Aorta (tissue), 5 donors: ENCODE data around the gene ADAMTS17. TPM values are rescaled to one million over a fixed set of nuclear protein-coding genes. Genes with fewer than 3 reads are reported as not detected.
A peak's percentile ranks its signal among the peaks of the same experiment; 100 is the strongest.

ENCODE experiments used
- ATAC-seq: fragments of 200-7000 bp; cut with Tn5 transposase; one replicate; pipeline ENCODE4 v1.9.1; 2022; ENCODE audit warnings: moderate library complexity; ENCODE audit not compliant: low FRiP score
- DNase-seq, 2 donors: peaks; one replicate each; pipeline ENCODE4 v3.0.0-alpha.2; 2020
- H3K27ac ChIP-seq, 2 donors: one replicate each; pipeline ENCODE4 v1.5.1; 2013; ENCODE audit warnings: low read length in 2 of 2, mild to moderate bottlenecking in 2 of 2, moderate library complexity in 2 of 2, control low read depth in 1 of 2, inconsistent platforms in 1 of 2, low read depth in 1 of 2
- H3K27me3 ChIP-seq, 2 donors: one replicate each; pipeline ENCODE4 v1.6.1; 2013; ENCODE audit warnings: control low read depth in 1 of 2, low read length in 1 of 2, mild to moderate bottlenecking in 1 of 2, moderate library complexity in 1 of 2; ENCODE audit not compliant: insufficient read depth in 2 of 2, control insufficient read depth in 1 of 2
- H3K36me3 ChIP-seq, 2 donors: one replicate each; pipeline ENCODE4 v1.6.1; 2013; ENCODE audit warnings: control low read depth in 1 of 2, low read length in 1 of 2, mild to moderate bottlenecking in 1 of 2; ENCODE audit not compliant: insufficient read depth in 2 of 2, control insufficient read depth in 1 of 2
- H3K4me1 ChIP-seq, 2 donors: one replicate each; pipeline ENCODE4 v1.6.1; 2013; ENCODE audit warnings: low read length in 2 of 2, control low read depth in 1 of 2, mild to moderate bottlenecking in 1 of 2, moderate library complexity in 1 of 2; ENCODE audit not compliant: insufficient read depth in 2 of 2, control insufficient read depth in 1 of 2
- H3K4me3 ChIP-seq, 2 donors: one replicate each; pipeline ENCODE4 v1.5.1; 2013; ENCODE audit warnings: low read length in 2 of 2, control low read depth in 1 of 2, mild to moderate bottlenecking in 1 of 2
- H3K9me3 ChIP-seq: one replicate; pipeline ENCODE4 v1.6.1; 2013; ENCODE audit warnings: mild to moderate bottlenecking, low read length; ENCODE audit not compliant: control insufficient read depth
- WGBS, 2 donors: extraction: QIAGEN DNeasy Blood & Tissue Kit; methylation state at CpG; one replicate each; pipeline ENCODE4 v1.1.7; 2013; 5-methylcytosine and 5-hydroxymethylcytosine counted together
- intact Hi-C, 2 donors: fragments of 100-400 bp; cut with DNase I; formaldehyde crosslinking; loops; one replicate each; pipeline versions ENCODE4 v1.14.2 to v1.15.0; 2022
- polyA plus RNA-seq, 2 donors: library from polyadenylated mRNA; stranded (reverse); fragments of 200-250 nt; gene quantifications; one replicate each; pipeline ENCODE4 v1.2.3, GENCODE V29; 2013
- total RNA-seq, 2 donors: library from RNA; stranded (reverse); fragmentation: NEBNext Ultra II Directional; extraction: Animal tissue kit (Norgen Biotek cat#: 25700); gene quantifications; one replicate each; pipeline ENCODE4 v1.2.1, GENCODE V29; 2021
- donor health status: healthy with polysubstance abuse.
- donor health status: Bipolar disorder and iron deficiency.
- donor health status: DM: no; HTN: no; CAD: no.
- donor health status: DM: no; HTN: no; CAD: no.
- donor health status: DM: yes; HTN: yes; CAD: no.

The ADAMTS17 gene
- total and polyA plus RNA-seq, 4 donors, result 0.41 to 4.2 (median 1.8) TPM; not detected in 1

DNA sequence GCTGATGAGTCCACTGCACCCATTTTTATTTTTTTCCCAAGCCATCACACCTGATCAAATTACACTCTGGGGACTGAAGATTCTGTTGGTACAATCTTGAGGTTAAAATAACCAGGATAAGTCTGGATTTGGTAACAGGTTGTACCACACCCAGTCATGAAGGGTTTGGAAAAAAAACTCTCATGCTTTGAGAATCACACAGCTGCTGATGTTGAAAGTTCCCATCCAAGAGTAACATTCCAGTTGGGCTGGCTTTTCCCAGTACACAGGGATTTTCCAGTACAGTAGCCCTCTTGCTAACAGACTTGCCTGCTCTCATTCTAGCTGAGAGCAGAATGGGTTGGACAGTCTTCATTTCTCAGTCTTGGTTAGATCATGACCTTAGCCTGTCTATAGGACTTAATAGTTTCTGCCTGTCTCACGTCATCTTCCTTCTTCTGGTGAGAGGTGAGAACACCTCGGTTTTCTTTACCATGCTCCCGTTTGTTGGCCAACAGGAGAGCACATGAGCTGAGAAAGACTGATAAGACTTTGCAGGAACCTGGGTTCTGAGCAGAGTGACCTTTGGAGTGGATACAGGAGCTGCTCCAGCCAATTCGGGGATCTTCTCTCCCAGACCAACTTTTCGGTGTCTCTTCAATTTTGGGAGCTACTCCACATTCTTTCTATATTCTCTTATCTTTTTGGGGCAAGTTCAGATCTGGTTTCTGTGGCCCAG lies 308.5 kb downstream of the ADAMTS17 start:
- Histone ChIP-seq H3K27me3 (no peaks in the 10 kb centered on the region), H3K36me3 (no peaks in the 10 kb centered on the region), H3K4me1 (peaks cover 0 to 5% of the 10 kb centered on the region in 2 donors), H3K27ac (peak overlapping the region; percentile 9 to 76), H3K4me3 (no peak overlapping the region), H3K9me3 (no peaks in the 10 kb centered on the region)
- 36 to 50% methylated on average over 5 of the region's 5 CpGs for WGBS, 2 donors
- peak; percentile 62 for ATAC-seq
- no peak for DNase-seq
- intact Hi-C loops, result loop anchor here (1.0 to 5.0 kb wide), 2 partner anchors 79 to 81 kb away; no protein-coding TSS in a partner anchor

DNA sequence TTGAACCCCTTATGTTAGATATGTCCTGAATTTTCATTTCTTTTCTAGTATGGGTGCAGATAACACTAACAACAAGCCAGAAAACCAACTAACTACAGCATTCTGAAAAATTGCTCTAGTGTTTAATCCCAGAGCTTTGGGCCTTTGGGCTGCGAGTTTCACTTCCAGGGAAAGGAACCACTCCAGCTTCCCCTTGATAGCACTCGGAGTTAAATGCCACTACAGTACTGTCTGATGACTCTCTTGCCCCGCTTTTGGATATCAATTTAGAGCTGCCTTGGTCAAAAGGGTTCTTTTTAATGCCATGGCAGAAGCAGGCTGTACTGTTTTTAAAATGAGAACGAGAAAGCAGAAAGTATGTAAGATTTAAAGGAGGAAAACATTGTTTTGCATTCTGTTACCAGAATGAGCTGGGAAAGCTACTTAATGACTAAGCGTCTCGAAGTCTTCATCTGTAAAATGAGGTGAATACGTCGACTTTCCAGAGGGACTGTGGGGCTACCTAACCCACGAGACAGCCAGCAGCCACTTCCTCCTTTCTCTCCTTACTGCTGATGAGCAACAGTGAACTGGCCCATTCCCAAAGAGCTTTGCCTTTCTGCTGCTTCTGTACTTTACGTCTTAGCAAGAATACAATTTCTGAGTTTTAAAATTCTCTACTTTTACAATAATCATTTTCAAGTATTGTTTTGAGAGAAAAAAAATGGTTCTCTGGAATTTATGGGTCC lies 309.3 kb downstream of the ADAMTS17 start:
- Histone ChIP-seq H3K27me3 (no peaks in the 10 kb centered on the region), H3K9me3 (no peaks in the 10 kb centered on the region), H3K4me3 (no peak overlapping the region), H3K4me1 (peaks cover 0 to 5% of the 10 kb centered on the region in 2 donors), H3K36me3 (no peaks in the 10 kb centered on the region), H3K27ac (peak overlapping the region; percentile 9 to 88)
- ATAC-seq (no peak), DNase-seq (peak in 1 of 2 donors; percentile 60)
- 20 to 23% methylated on average over 10 of the region's 10 CpGs for WGBS, 2 donors
- intact Hi-C loops, result loop anchor here (1.0 to 5.0 kb wide), 2 partner anchors 80 to 82 kb away; no protein-coding TSS in a partner anchor

DNA sequence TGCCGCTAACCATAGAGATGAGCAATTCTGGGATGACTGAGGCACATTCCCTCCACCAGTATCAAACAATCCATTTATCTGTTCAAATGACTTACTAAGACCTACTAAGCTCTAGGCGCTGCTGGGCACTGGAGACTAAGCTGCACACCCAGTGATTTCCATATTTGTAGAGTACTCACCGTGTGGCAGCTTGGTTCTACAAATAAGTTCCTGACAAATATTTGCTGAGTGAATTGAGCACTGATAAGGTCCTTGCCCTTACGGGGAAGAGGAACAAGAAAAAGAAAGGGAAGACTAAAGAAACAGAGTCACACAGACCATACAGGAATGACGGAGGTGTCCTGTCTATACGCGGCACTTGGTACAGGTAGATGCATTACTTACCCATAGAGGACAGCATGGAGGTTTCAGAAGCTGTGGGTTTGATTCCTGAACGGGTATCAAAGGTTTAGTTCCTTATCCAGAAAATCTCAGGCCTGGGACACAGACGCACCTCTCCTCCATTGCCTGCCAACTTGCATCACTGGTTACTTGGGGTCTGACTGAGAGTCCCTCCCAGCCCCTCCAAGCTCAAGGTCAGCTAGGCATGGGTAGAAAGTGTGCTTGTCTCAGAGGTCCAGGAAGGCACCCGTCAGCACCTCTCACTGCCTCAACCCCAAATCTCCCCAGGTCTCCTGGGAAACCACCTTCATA lies 310.0 kb downstream of the ADAMTS17 start:
- Histone ChIP-seq H3K4me3 (no peak overlapping the region), H3K4me1 (peaks cover 0 to 5% of the 10 kb centered on the region in 2 donors), H3K27ac (peak overlapping the region in 1 of 2 donors; percentile 30), H3K27me3 (no peaks in the 10 kb centered on the region), H3K9me3 (no peaks in the 10 kb centered on the region), H3K36me3 (no peaks in the 10 kb centered on the region)
- intact Hi-C loops, result loop anchor here in 1 of 2 donors (5.0 kb wide), 1 partner anchor 80 kb away; no protein-coding TSS in a partner anchor
- DNase-seq (no peak), ATAC-seq (no peak)
- WGBS, 2 donors, result 87 to 95% methylated on average over 10 of the region's 10 CpGs

DNA sequence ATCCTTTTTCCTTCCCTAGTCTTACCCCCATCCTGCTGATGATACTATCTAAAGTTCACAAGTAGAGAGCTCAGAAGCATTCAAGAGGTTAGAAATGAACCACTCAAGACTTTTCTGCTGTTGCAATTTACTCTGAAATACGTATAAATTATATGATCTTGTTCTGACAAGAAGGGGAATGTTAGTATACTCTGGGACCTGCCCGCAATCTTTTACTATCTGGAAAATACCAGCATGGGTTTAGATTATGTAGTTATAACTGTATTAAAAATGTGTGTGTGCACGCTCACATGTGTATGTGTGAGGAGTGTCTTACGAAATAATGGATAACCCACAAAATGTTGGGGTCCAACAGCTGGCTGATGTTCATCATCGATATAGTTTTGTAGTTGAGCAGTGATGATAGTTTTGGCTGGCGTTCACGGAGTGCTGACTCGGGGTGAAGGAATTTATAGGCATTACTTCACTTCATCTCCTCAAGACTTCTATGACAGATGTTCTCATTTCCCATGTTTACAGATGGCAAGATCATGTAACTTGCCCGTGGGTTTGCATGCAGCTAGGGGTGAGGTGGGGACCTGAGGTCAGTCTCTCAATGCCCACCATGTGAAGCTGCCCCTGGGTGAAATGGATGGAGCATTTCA lies 311.1 kb downstream of the ADAMTS17 start:
- no peak overlapping the region for H3K4me3 ChIP-seq
- intact Hi-C loops, result loop anchor here in 1 of 2 donors (5.0 kb wide), 1 partner anchor 82 kb away; no protein-coding TSS in a partner anchor
- H3K4me1 ChIP-seq, result peaks cover 0 to 5% of the 10 kb centered on the region in 2 donors
- H3K27me3 ChIP-seq, result no peaks in the 10 kb centered on the region
- no peak for DNase-seq
- ATAC-seq, result no peak
- H3K27ac ChIP-seq, result no peak overlapping the region
- no peaks in the 10 kb centered on the region for H3K36me3 ChIP-seq
- H3K9me3 ChIP-seq, result no peaks in the 10 kb centered on the region
- 60 to 69% methylated on average over 9 of the region's 9 CpGs for WGBS, 2 donors

DNA sequence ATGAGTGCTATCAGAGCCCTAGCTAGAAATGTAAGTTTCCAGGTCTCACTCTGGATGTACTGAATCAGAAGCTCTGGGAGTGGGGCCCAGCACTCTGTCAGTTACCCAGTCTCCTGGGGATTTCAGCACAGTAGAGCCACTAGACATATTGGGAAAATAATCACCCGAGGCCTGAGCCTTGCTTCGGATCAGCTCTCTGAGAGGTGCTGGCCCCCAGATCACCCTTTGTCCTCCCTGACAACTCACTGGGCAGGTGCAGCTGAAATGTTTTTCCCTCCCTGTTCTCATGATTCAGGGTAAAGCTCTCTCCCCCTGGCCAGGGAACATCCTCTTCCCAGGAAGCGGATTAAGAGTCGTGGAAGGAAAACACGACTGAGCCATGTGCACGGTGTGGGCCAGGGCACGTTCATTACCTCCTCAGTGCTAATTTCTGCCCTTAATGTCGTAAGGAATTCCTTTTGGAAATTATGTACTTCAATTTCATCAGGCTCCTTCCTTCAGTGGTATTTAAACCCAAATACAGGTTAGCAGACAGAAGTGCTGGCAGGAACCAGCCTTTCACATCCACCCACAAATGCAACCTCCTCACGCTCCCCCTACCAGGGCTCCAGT lies 311.8 kb downstream of the ADAMTS17 start:
- no peak overlapping the region for H3K4me3 ChIP-seq
- no peaks in the 10 kb centered on the region for H3K9me3 ChIP-seq
- WGBS, 2 donors, result 69 to 77% methylated on average over 9 of the region's 9 CpGs
- H3K36me3 ChIP-seq, result no peaks in the 10 kb centered on the region
- ATAC-seq (no peak), DNase-seq (no peak)
- peak overlapping the region in 1 of 2 donors; percentile 81 for H3K27ac ChIP-seq
- H3K27me3 ChIP-seq, result no peaks in the 10 kb centered on the region
- H3K4me1 ChIP-seq, result peaks cover 0 to 5% of the 10 kb centered on the region in 2 donors
- intact Hi-C loops, result loop anchor here in 1 of 2 donors (5.0 kb wide), 1 partner anchor 82 kb away; no protein-coding TSS in a partner anchor

DNA sequence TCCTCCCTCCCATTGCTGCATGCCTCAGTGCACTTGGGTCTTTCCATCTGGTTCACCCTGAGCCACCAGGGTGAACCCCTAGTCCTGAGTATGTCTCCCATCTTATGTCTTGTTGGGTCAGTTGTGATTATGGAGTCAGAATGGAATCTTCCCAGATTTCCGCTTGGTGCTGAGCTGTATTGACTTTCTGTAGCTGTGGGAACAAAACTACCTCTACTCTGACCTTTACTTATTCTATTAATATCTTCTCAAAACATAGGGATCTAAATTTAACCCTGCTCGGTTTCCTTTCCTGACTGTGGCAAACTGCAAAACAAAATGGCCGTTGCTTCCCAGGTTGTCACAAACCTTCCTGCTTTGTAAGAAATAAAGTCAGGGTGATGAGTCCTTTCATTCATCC lies 312.7 kb downstream of the ADAMTS17 start:
- Histone ChIP-seq H3K27ac (peak overlapping the region in 1 of 2 donors; percentile 81), H3K36me3 (no peaks in the 10 kb centered on the region), H3K9me3 (no peaks in the 10 kb centered on the region), H3K4me1 (peaks cover 0 to 5% of the 10 kb centered on the region in 2 donors), H3K27me3 (no peaks in the 10 kb centered on the region), H3K4me3 (no peak overlapping the region)
- 26 to 43% methylated on average over 3 of the region's 3 CpGs for WGBS, 2 donors
- intact Hi-C loops, result no loop called here
- ATAC-seq (peak; percentile 58), DNase-seq (no peak)

DNA sequence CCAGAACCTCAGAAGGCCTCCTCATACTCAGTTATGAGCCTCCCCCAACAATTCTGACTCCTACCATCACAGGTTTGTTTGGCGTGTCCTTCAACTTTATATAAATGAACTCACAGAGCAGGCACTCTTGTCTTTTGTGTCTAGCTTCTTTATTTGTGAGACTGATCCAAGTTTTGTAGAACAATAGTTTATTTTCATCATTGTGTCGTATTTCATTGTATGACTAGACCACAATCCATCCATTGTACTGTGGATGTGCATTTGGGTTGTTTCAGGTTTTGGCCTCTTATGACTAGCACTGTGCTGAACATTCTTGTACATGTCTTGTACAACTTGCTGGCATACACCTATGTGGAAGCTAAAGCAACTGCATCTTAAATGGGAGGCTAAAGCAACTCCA lies 315.7 kb downstream of the ADAMTS17 start:
- no peaks in the 10 kb centered on the region for H3K36me3 ChIP-seq
- ATAC-seq (no peak), DNase-seq (no peak)
- no peak overlapping the region for H3K27ac ChIP-seq
- WGBS, 2 donors, result 95 to 99% methylated on average over 2 of the region's 2 CpGs
- intact Hi-C loops, result no loop called here
- peaks cover 0 to 2% of the 10 kb centered on the region in 2 donors for H3K4me1 ChIP-seq
- no peaks in the 10 kb centered on the region for H3K9me3 ChIP-seq
- no peak overlapping the region for H3K4me3 ChIP-seq
- no peaks in the 10 kb centered on the region for H3K27me3 ChIP-seq

DNA sequence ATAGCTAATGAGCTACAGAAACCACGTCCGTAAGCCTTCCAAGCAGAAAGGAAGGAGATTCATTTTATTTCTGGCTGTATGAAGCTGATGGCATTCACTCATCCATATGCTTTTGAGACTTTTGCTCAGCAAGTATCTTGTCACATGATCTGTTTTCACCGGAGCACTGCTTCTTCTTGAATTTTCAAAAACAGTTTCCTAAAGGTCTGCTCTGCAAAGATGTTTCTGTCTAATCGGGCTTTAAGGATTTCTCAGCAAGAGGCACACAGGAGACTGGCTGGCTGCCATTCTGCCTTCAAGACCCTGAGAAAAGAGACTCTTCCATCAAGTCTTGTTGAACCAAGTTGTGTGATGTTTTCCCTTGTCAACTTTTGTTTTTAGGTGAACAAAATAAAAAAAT lies 319.0 kb downstream of the ADAMTS17 start:
- Histone ChIP-seq H3K36me3 (no peaks in the 10 kb centered on the region), H3K4me1 (no peaks in the 10 kb centered on the region), H3K27ac (no peak overlapping the region), H3K9me3 (no peaks in the 10 kb centered on the region), H3K4me3 (no peak overlapping the region), H3K27me3 (no peaks in the 10 kb centered on the region)
- intact Hi-C loops, result no loop called here
- DNase-seq (no peak), ATAC-seq (no peak)
- WGBS, 2 donors, result 15 to 22% methylated on average over 4 of the region's 4 CpGs
